Duodenal mucosa (tissue), 2 donors: ENCODE data around the gene CCBE1.
"Not testable (repeated sequence)": the region's sequence is repeated elsewhere in the genome, so short reads cannot be mapped to it uniquely, and the experiment has no call there.

Experiments
- H3K27ac ChIP-seq: one replicate; pipeline ENCODE4 v1.7.0; 2013; ENCODE audit warnings: low read depth, low read length
- H3K27me3 ChIP-seq, 2 donors: one replicate each; pipeline ENCODE4 v1.7.0; 2013; ENCODE audit warnings: low read length in 2 of 2, control low read depth in 1 of 2; ENCODE audit not compliant: insufficient read depth in 2 of 2, control insufficient read depth in 1 of 2
- H3K36me3 ChIP-seq, 2 donors: one replicate each; pipeline ENCODE4 v1.7.0; 2013; ENCODE audit warnings: low read length in 2 of 2, control low read depth in 1 of 2; ENCODE audit not compliant: insufficient read depth in 2 of 2, control insufficient read depth in 1 of 2
- H3K4me1 ChIP-seq, 2 donors: one replicate each; pipeline ENCODE4 v1.7.0; 2013; ENCODE audit warnings: low read length in 2 of 2, control low read depth in 1 of 2; ENCODE audit not compliant: insufficient read depth in 2 of 2, control insufficient read depth in 1 of 2
- H3K4me3 ChIP-seq, 2 donors: one replicate each; pipeline ENCODE4 v1.7.0; 2013; ENCODE audit warnings: low read length in 2 of 2, low read depth in 1 of 2
- H3K9ac ChIP-seq, 2 donors: one replicate each; pipeline ENCODE4 v1.7.0; 2013; ENCODE audit warnings: low read length in 2 of 2, low read depth in 1 of 2
- H3K9me3 ChIP-seq, 2 donors: one replicate each; pipeline ENCODE4 v1.7.0; 2013; ENCODE audit warnings: low read length in 2 of 2, control low read depth in 1 of 2; ENCODE audit not compliant: control insufficient read depth in 1 of 2

CCBE1 gene

DNA sequence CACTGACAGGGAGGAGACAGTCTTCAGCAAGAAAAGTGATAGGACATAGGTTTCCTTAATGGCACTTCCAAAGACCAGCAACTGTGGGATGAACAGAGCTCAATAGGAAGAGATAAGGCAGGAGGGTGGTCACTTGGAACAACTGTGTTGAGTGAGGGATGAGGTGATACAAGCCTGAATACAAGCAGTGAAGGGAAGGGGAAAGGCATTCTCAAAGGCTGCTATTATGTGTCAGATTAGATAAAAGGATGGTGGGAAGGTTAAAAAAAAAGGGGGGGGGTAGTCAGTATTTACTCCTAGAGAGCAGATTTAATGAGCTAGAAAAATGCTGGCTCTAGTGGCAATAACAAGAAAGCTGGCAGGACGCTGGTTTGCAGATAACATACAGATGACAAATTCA, 25.7 kb downstream of the CCBE1 start:
- Histone ChIP-seq H3K9me3 (no peaks in the 10 kb centered on the region), H3K4me1 (no peaks in the 10 kb centered on the region), H3K4me3 (no peak overlapping the region), H3K27me3 (no peaks in the 10 kb centered on the region), H3K36me3 (no peaks in the 10 kb centered on the region), H3K9ac (no peak overlapping the region), H3K27ac (no peak overlapping the region)

DNA sequence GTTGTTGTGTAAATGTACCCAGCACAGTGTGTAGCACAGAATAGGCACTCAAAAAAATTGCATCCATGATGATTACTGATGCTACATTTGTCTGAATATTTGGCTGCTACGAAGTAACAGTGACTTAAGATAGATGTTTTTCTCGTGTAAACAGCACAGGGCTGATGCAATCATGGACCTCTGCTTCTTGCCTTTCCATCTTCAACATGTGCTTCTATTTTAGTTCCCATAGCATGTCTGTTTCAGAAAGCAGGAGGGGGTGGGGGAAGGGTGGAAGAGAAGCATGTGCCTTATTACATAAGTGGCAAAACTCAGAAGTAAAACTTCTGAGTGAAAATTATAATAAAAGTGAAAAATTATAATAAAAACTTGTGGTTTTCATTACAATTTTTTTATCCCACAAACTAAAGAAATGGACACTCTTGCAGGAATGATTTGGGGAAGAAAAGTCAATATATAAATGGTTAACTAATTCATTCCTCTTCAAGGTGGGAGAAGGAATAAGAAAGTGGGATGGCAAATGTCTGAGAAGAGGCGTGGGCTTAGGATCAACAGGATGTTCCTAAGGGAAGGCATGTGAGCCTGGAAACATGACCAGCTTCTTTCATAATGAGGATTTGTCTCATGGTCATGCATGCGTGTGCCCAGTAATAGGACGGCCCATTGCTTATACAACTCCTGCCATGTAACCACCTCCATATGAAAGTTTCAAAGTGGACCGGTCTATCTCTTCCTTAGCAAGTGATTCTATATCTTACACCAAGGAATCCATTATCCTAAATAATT, 27.2 kb downstream of the CCBE1 start:
- Histone ChIP-seq H3K36me3 (no peaks in the 10 kb centered on the region), H3K27ac (no peak overlapping the region), H3K9ac (no peak overlapping the region), H3K4me1 (no peaks in the 10 kb centered on the region), H3K27me3 (no peaks in the 10 kb centered on the region), H3K4me3 (no peak overlapping the region), H3K9me3 (no peaks in the 10 kb centered on the region)

DNA sequence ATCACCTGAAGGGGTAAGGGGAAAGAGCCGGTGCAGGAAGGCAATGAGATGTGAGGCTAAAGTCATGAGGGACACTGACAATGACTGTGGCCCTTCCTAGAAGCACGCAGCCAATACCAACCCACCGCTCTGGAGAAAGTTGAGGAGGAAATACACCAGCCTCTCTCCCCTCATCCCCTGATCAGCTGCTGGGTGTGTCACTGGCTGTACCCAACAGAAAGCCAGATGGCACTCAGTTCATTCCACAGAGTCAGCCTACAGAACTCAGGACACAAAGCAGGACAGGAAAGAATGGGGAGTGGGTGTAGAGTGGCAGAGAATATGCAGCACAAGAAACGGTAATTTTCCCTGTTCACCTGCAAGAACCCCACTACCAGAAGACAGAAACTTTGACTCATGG, 29.7 kb downstream of the CCBE1 start:
- H3K9ac ChIP-seq, result no peak overlapping the region
- no peaks in the 10 kb centered on the region for H3K4me1 ChIP-seq
- H3K27me3 ChIP-seq, result no peaks in the 10 kb centered on the region
- H3K9me3 ChIP-seq, result no peaks in the 10 kb centered on the region
- H3K4me3 ChIP-seq, result no peak overlapping the region
- H3K36me3 ChIP-seq, result no peaks in the 10 kb centered on the region
- no peak overlapping the region for H3K27ac ChIP-seq

DNA sequence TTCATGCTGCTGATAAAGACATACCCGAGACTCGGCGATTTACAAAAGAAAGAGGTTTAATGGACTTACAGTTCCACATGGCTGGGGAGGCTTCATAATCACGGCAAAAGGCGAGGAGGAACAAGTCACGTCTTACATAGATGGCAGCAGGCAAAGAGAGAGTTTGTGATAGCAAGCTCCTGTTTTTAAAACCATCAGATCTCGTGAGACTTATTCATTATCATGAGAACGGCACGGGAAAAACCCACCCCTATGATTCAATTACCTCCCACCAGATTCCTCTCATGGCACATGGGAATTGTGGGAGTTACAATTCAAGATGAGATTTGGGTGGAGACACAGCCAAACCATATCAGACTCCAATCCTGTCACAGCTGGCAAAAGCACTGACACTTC, 31.2 kb downstream of the CCBE1 start:
- H3K27ac ChIP-seq, H3K9ac ChIP-seq, H3K4me3 ChIP-seq: not testable (repeated sequence)

DNA sequence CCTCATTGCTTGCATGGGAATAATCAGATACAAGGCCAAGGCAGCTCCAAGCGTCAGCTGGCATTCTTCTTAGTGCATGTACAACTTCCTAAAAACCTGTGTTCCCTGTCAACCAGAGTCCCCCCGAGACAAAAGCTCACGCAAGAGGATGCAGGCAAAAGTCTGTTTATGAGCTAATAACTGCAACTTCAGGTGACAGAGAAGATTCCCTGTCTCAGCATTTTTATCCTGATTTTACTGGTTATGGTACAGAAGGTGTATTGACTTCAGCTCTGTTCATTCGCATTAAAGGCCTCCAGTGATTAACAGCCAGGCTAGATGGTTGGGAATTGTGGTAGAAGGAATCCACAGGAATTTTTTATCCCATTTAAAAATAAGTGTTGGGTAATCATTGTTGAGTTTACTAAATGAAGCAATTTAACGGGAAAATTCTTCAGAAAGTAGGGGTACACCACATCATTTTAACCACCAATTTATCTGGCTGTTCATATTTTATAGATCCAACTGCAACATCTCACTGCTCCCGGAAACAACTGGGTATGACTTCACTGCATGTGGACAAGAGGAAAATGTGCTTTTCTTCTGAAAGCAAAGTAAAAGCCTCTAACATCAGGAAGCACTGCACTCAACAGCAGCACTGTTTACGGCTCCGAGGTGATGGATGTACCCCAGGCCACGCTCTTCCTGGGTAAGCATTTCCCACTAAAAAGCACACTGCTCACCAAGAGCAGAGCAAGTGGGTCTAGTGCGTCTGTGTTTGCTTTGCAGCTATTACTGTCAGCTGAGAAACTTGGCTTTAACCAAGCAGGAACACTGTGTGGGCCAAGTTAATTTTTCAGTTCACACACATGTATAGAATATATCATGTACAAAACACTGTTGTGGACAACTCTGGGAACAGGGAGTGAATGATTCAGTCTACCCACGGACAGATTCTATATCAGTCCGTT, 31.9 kb downstream of the CCBE1 start:
- no peaks in the 10 kb centered on the region for H3K36me3 ChIP-seq
- no peaks in the 10 kb centered on the region for H3K27me3 ChIP-seq
- no peak overlapping the region for H3K27ac ChIP-seq
- no peaks in the 10 kb centered on the region for H3K9me3 ChIP-seq
- no peak overlapping the region for H3K9ac ChIP-seq
- H3K4me3 ChIP-seq, result no peak overlapping the region
- no peaks in the 10 kb centered on the region for H3K4me1 ChIP-seq

More for the DNA sequence above, 31.2 kb downstream of the CCBE1 start:
- H3K36me3 ChIP-seq, H3K9me3 ChIP-seq, H3K27me3 ChIP-seq, H3K4me1 ChIP-seq: not testable (repeated sequence)

DNA sequence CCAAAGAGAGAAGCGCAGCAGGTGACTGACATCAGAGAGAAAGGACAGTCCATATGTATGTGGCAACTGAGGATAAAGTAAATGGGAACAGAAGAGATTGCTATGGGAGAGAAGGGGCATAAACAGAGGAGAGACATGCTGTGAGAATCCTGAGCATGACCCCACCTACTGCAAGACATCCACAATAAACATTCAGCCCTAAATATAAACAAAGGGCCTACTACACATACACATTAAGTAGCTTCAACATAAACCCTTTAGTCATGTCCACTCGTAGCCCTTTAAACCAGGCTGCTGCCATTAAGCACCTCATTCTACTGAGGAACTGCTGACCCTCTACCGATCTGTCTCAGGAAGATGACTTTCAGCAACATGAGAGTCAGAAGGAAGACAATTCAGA, 32.9 kb downstream of the CCBE1 start:
- Histone ChIP-seq H3K27me3 (no peaks in the 10 kb centered on the region), H3K9ac (no peak overlapping the region), H3K36me3 (no peaks in the 10 kb centered on the region), H3K4me3 (no peak overlapping the region), H3K4me1 (no peaks in the 10 kb centered on the region), H3K9me3 (no peaks in the 10 kb centered on the region), H3K27ac (no peak overlapping the region)

DNA sequence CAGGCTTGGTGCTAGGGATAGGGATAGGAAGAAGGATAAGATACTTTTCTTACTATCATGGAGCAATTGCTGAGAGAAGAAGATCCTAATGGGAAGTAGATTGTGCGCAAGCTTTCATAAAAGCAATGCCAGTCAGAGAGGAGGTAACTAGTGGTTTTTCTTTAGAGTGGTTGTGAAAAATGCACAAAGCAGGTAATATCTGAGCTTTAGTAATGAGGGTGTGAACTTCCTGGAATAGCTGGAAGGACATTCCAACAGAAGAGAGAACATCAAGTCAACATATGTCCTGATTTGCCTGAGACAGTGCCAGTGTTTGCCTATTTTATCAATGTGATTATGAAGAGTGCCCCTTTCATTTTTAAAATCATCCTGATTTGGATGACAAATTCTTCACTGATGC, 34.1 kb downstream of the CCBE1 start:
- Histone ChIP-seq H3K4me1 (no peaks in the 10 kb centered on the region), H3K9me3 (no peaks in the 10 kb centered on the region), H3K27me3 (no peaks in the 10 kb centered on the region), H3K9ac (no peak overlapping the region), H3K27ac (no peak overlapping the region), H3K4me3 (no peak overlapping the region), H3K36me3 (no peaks in the 10 kb centered on the region)

DNA sequence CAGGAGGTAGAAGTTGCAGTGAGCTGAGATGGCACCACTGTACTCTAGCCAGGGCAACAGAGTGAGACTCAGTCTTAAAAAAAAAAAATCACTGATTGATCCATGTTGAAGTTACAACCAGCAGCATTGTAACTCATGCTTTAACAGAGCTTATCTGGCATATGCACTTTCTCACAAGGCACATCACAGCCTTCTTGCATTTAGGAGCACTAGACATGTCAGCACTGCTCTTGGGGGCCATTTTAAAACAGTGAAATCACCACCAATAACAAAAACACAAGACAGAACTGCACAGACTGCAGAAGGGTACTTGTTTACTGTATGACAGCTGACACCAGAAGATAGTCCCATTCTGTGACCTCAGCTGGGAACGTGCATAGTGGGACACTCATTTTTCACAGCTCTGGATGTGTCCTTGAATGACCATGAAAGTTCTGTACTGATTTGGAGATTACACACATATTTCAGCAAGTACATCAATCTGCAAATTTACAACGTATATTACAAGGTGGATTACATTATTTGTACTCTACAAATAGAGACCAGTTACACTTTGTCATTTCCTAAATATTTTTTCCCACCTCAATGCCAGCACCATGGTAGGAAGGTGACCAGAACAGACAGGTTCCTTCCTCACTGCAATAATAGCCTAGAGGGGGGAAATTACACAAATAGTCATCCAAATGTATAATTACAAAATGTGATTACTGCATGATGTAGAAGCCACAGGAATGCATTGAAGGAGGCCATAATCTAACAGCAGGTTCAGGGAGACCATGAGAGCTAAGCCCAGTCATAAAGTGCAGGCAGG, 35.1 kb downstream of the CCBE1 start:
- H3K4me3 ChIP-seq, result no peak overlapping the region
- H3K27ac ChIP-seq, result no peak overlapping the region
- no peaks in the 10 kb centered on the region for H3K4me1 ChIP-seq
- no peak overlapping the region for H3K9ac ChIP-seq
- no peaks in the 10 kb centered on the region for H3K9me3 ChIP-seq
- H3K27me3 ChIP-seq, result no peaks in the 10 kb centered on the region
- H3K36me3 ChIP-seq, result no peaks in the 10 kb centered on the region

DNA sequence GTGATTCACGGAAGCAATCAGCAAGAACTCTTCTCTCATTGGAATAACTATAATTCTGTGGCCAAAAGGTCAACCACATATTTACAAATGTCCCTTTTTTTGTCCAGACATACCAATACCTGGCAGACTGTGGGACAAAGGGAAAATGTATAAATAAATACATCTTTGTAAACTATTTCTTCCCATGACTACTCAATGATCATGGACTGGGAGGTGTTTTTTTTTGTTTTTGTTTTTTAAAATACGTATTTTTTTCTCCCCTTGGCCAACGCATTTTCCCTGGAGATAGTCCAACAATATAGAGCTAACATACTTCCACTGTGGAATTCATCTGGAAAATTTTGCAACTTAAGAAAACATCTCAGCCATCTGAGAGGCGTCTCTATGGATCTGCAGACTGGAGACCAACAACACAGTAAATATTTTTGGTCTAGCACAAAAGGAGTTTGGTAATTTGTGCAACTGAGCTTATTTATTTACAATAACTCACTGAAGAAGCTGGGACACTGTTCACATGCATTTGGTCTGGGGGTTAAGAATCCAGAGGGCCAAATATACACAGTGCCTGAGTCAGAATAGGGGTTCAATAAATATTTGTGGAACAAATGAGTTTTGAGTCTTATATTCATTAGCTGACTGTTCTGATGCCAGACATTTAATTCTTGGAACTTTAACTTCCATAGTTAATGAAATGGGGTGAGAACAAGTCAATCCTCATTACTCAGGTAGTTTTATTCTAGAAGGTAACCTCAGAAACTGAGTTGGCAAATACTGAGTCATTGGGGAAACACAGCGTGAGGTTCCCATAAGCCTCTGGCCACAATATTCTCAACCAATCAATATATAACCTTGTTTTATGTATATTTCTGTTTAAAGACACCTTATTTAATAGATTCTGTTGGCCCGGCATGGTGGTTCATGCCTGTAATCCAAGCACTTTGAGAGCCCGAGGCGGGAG, 36.2 kb downstream of the CCBE1 start:
- H3K27me3 ChIP-seq, result no peaks in the 10 kb centered on the region
- H3K9ac ChIP-seq, result no peak overlapping the region
- no peak overlapping the region for H3K4me3 ChIP-seq
- H3K27ac ChIP-seq, result no peak overlapping the region
- no peaks in the 10 kb centered on the region for H3K36me3 ChIP-seq
- H3K4me1 ChIP-seq, result no peaks in the 10 kb centered on the region
- no peaks in the 10 kb centered on the region for H3K9me3 ChIP-seq
